A673 (cell line): ENCODE measurements around the gene DPEP2. TPM values are rescaled to one million over a fixed set of nuclear protein-coding genes. Genes with fewer than 3 reads are reported as not detected.

Source experiments
- BruUV-seq: library from RNA; stranded (reverse); fragments of 400-500 nt; replicated peaks from 2 replicates; lab custom pipeline; 2021; lab: Mats Ljungman, UMichigan
- CTCF ChIA-PET: fragments of 300-600 bp; sonication (Branson Sonifier 250); formaldehyde crosslinking; loops from one replicate; lab custom pipeline; 2022; ENCODE audit warnings: antibody characterized with exemption; lab: Charles Lee
- POLR2A ChIA-PET: fragments of 300-600 bp; sonication (Branson Sonifier 250); formaldehyde crosslinking; loops from one replicate; lab custom pipeline; 2022; ENCODE audit warnings: antibody characterized with exemption; ENCODE audit not compliant: low non-redundant PET; lab: Charles Lee
- DNase-seq: peaks from one replicate; pipeline ENCODE4 v3.0.0-alpha.2; 2015; ENCODE audit warnings: low spot score
- H3K27ac ChIP-seq: fragments of 200-600 bp; sonication (generic); 2 replicates; pipeline ENCODE4 v1.5.1; 2016; ENCODE audit warnings: mixed run types, low read depth, mild to moderate bottlenecking, mixed read lengths, antibody characterized with exemption, low read length; ENCODE audit not compliant: poor library complexity, severe bottlenecking
- H3K27me3 ChIP-seq: fragments of 200-600 bp; sonication (generic); replicated peaks from 2 replicates; pipeline ENCODE4 v1.6.1; 2017; ENCODE audit warnings: mixed run types, low read depth, mild to moderate bottlenecking, mixed read lengths, antibody characterized with exemption, low read length; ENCODE audit not compliant: insufficient read depth, poor library complexity
- H3K36me3 ChIP-seq: fragments of 200-600 bp; sonication (generic); 2 replicates; pipeline ENCODE4 v1.6.1; 2016; ENCODE audit warnings: mixed run types, mild to moderate bottlenecking, mixed read lengths, antibody characterized with exemption, low read length; ENCODE audit not compliant: insufficient read depth, poor library complexity, severe bottlenecking
- H3K4me1 ChIP-seq: fragments of 200-600 bp; sonication (generic); 2 replicates; pipeline ENCODE4 v1.6.1; 2017; ENCODE audit warnings: mixed run types, mild to moderate bottlenecking, mixed read lengths, antibody characterized with exemption, low read length; ENCODE audit not compliant: insufficient read depth, poor library complexity, severe bottlenecking
- H3K4me3 ChIP-seq: fragments of 200-600 bp; sonication (generic); 2 replicates; pipeline ENCODE4 v1.5.1; 2016; ENCODE audit warnings: low read depth, mixed run types, mild to moderate bottlenecking, mixed read lengths, low read length; ENCODE audit not compliant: poor library complexity, severe bottlenecking
- H3K9me3 ChIP-seq: fragments of 200-600 bp; sonication (generic); 2 replicates; pipeline ENCODE4 v1.6.1; 2016; ENCODE audit warnings: mixed run types, low read depth, mild to moderate bottlenecking, mixed read lengths, antibody characterized with exemption, low read length; ENCODE audit not compliant: poor library complexity, severe bottlenecking
- CTCF ChIP-seq: fragments of 300-800, 200-600 bp; sonication (generic); conservative IDR thresholded peaks from 2 replicates; pipeline ENCODE4 v1.5.1; 2017; ENCODE audit warnings: low read depth, mild to moderate bottlenecking, antibody characterized with exemption, low read length, moderate library complexity, mixed read lengths
- EZH2 ChIP-seq: fragments of 200-600 bp; sonication (generic); IDR thresholded peaks from 2 replicates; pipeline ENCODE4 v1.6.1; 2017; ENCODE audit warnings: borderline replicate concordance, low read depth, mild to moderate bottlenecking, mixed read lengths, antibody characterized with exemption, low read length; ENCODE audit not compliant: poor library complexity, severe bottlenecking
- intact Hi-C: fragments of 100-400 bp; cut with micrococcal nuclease; formaldehyde crosslinking; loops from one replicate; pipeline ENCODE4 v1.10.0; 2022; ENCODE audit not compliant: unreplicated experiment
- total RNA-seq: library from RNA; stranded (reverse); gene quantifications from 2 replicates; pipeline ENCODE4 v1.2.3, GENCODE V29; 2021

DPEP2 gene
- total RNA-seq, 1 experiment from 2014 or later: not detected

DNA sequence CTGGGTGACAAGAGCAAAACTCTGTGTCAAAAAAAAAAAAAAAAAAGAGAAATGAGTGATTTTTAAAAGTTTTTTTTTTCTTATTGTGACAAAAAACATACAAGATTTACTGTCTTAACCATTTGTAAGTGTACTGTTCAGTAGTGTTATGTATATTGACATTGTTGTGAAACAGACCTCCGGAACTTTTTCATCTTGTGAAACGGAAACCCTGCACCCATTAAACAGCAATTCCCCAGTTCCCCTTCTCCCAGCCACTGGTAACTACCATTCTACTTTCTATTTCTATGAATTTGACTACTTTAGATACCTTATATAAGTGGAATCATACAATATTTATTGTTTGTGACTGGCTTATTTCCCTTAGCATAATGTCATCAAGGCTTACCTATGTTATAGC is 42.5 kb upstream of the DPEP2 start:
- BruUV-seq: no TSS peak
- H3K4me1 ChIP-seq: no peaks in the 10 kb centered on the region
- TF ChIP-seq EZH2: no peak
- TF ChIP-seq CTCF: no peak
- no peaks in the 10 kb centered on the region for H3K9me3 ChIP-seq
- ChIA-PET CTCF (interaction anchor here (1.5 kb wide), 1 partner anchor 225 kb away, joined by 4 read pairs; no protein-coding TSS in a partner anchor), POLR2A (no interaction called here)
- peaks cover 6% of the 10 kb centered on the region for H3K36me3 ChIP-seq
- H3K4me3 ChIP-seq: no peak overlapping the region
- intact Hi-C loops: loop anchor here (10.0 kb wide), 2 partner anchors 227 to 517 kb away; partner anchors contain the start of gene RIPOR1
- DNase-seq: no peak
- H3K27me3 ChIP-seq: no peaks in the 10 kb centered on the region
- no peak overlapping the region for H3K27ac ChIP-seq

DNA sequence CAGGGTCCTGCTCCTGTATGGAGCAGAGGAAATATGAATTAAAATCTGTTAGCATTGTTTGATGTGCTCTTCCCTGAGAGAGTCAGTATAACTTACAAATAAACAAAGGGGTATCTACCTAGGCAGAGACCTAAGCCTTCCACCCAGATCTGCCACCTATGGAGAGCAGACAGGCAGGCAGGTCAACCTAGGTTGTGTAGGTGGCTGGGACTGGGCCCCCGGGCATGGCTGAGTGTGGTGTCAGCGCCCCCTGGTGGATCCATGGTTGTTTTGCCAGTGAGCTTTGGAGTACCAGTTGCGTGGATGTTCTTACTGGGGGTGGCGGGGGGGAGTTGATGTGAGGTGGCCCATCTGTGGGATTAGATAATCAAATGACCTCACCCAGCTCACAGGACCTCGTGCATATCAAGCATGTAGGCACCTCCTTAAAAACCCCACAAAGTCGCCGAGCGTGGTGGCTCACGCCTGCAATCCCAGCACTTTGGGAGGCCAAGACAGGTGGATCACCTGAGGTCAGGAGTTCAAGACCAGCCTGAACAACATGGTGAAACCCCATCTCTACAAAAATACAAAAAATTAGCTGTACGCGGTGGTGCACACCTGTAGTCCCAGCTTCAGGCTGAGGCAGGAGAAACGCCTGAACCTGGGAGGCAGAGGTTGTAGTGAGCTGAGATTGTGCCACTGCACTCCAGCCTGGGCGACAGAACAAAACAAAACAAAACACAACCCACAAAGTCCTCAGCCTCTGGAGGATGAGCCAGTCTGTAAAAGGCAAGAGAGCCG is 41.4 kb upstream of the DPEP2 start:
- TF ChIP-seq CTCF (peak; percentile 91), EZH2 (no peak)
- POLR2A ChIA-PET: interaction anchor here (0.7 kb wide), 1 partner anchor 101 kb away, joined by 3 read pairs; no protein-coding TSS in a partner anchor
- intact Hi-C loops: loop anchor here (1.0 to 10.0 kb wide), 3 partner anchors 47 to 516 kb away; partner anchors contain the start of gene RIPOR1
- DNase-seq: peak; percentile 72
- CTCF ChIA-PET: interaction anchor here (0.5 to 1.5 kb wide), 13 partner anchors 14 to 520 kb away, joined by 3 to 7 read pairs (median 4); partner anchors contain the start of genes DDX28, DUS2 and NRN1L
- H3K27ac ChIP-seq: no peak overlapping the region
- H3K9me3 ChIP-seq: no peaks in the 10 kb centered on the region
- H3K4me3 ChIP-seq: no peak overlapping the region
- H3K27me3 ChIP-seq: no peaks in the 10 kb centered on the region
- no TSS peak for BruUV-seq
- peaks cover 6% of the 10 kb centered on the region for H3K36me3 ChIP-seq
- H3K4me1 ChIP-seq: no peaks in the 10 kb centered on the region

- intact Hi-C loops: no loop called here
- peaks cover 6% of the 10 kb centered on the region for H3K36me3 ChIP-seq
- H3K27me3 ChIP-seq: no peaks in the 10 kb centered on the region
- BruUV-seq: no TSS peak
- H3K27ac ChIP-seq: no peak overlapping the region
- CTCF ChIA-PET: no interaction called here
- no peak for DNase-seq
- H3K4me1 ChIP-seq: no peaks in the 10 kb centered on the region
- no peak for TF ChIP-seq EZH2
- TF ChIP-seq CTCF: no peak
- POLR2A ChIA-PET: no interaction called here
- no peak overlapping the region for H3K4me3 ChIP-seq
- no peaks in the 10 kb centered on the region for H3K9me3 ChIP-seq
Observed at GRCh38 chr16:68037841-68038597, 38.7 kb upstream of the DPEP2 start.
